ENCODE measurements around the gene TLE5.

Gene TLE5

GRCh38 chr19:3010871-3011270 lies 51.4 kb downstream of the TLE5 start:
- no peak for DNase-seq (ENCODE audit: low read depth)
- no peak overlapping the region for H3K4me3 ChIP-seq (ENCODE audit: control insufficient read depth, low read depth, low read length)
- no peak for TF ChIP-seq CTCF (IDR thresholded peaks at IDR 0.05; ENCODE audit: control insufficient read depth, insufficient read depth, low read depth, low read length, missing control alignments)

GRCh38 chr19:3008994-3009393 lies 53.3 kb downstream of the TLE5 start:
- no peak overlapping the region for H3K4me3 ChIP-seq (ENCODE audit: control insufficient read depth, low read depth, low read length)
- DNase-seq (ENCODE audit: low read depth) = no peak
- TF ChIP-seq CTCF (IDR thresholded peaks at IDR 0.05; ENCODE audit: control insufficient read depth, insufficient read depth, low read depth, low read length, missing control alignments) = no peak

GRCh38 chr19:3007975-3008374 lies 54.3 kb downstream of the TLE5 start:
- H3K4me3 ChIP-seq (ENCODE audit: control insufficient read depth, low read depth, low read length) = no peak overlapping the region
- no peak for DNase-seq (ENCODE audit: low read depth)
- no peak for TF ChIP-seq CTCF (IDR thresholded peaks at IDR 0.05; ENCODE audit: control insufficient read depth, insufficient read depth, low read depth, low read length, missing control alignments)

GRCh38 chr19:3006075-3006767 lies 56.1 kb downstream of the TLE5 start:
- no peak overlapping the region for H3K4me3 ChIP-seq (ENCODE audit: control insufficient read depth, low read depth, low read length)
- no peak for TF ChIP-seq CTCF (IDR thresholded peaks at IDR 0.05; ENCODE audit: control insufficient read depth, insufficient read depth, low read depth, low read length, missing control alignments)
- DNase-seq (ENCODE audit: low read depth) = no peak

GRCh38 chr19:3005345-3005744 lies 57.0 kb downstream of the TLE5 start:
- no peak for TF ChIP-seq CTCF (IDR thresholded peaks at IDR 0.05; ENCODE audit: control insufficient read depth, insufficient read depth, low read depth, low read length, missing control alignments)
- no peak for DNase-seq (ENCODE audit: low read depth)
- H3K4me3 ChIP-seq (ENCODE audit: control insufficient read depth, low read depth, low read length) = no peak overlapping the region

GRCh38 chr19:3004522-3004921 lies 57.8 kb downstream of the TLE5 start:
- no peak for DNase-seq (ENCODE audit: low read depth)
- no peak overlapping the region for H3K4me3 ChIP-seq (ENCODE audit: control insufficient read depth, low read depth, low read length)
- no peak for TF ChIP-seq CTCF (IDR thresholded peaks at IDR 0.05; ENCODE audit: control insufficient read depth, insufficient read depth, low read depth, low read length, missing control alignments)
